GM23338 (cell line): Measurements from ENCODE around the gene SH3RF3. TPM values are rescaled to one million over a fixed set of nuclear protein-coding genes. Genes with fewer than 3 reads are reported as not detected.

ENCODE experiments used
- ATAC-seq: fragments of 200-7000 bp; cut with Tn5 transposase; 3 replicates; pipeline ENCODE4 v1.9.1; 2020
- DNase-seq: peaks from one replicate; pipeline ENCODE4 v3.0.0-alpha.2; 2015; ENCODE audit warnings: low spot score
- H2AFZ ChIP-seq: fragments of 200-600 bp; sonication (generic); 2 replicates; pipeline ENCODE4 v1.8.0; 2016; ENCODE audit warnings: antibody characterized with exemption, mild to moderate bottlenecking, moderate library complexity
- H3F3A ChIP-seq: fragments of 200-600 bp; sonication (generic); replicated peaks from 2 replicates; pipeline ENCODE4 v1.8.0; 2017; ENCODE audit warnings: antibody characterized with exemption, mixed run types, low read depth
- H3K27ac ChIP-seq: fragments of 200-600 bp; sonication (generic); 2 replicates; pipeline ENCODE4 v1.6.1; 2016; ENCODE audit warnings: low read depth
- H3K27me3 ChIP-seq: fragments of 200-600 bp; sonication (generic); 2 replicates; pipeline ENCODE4 v1.8.0; 2016; ENCODE audit warnings: mild to moderate bottlenecking, mixed run types, moderate library complexity; ENCODE audit not compliant: insufficient read depth
- H3K36me3 ChIP-seq: fragments of 200-600 bp; sonication (generic); 2 replicates; pipeline ENCODE4 v1.8.0; 2016; ENCODE audit warnings: mild to moderate bottlenecking; ENCODE audit not compliant: insufficient read depth
- H3K4me1 ChIP-seq: fragments of 200-600 bp; sonication (generic); 2 replicates; pipeline ENCODE4 v1.8.0; 2016; ENCODE audit warnings: mild to moderate bottlenecking, moderate library complexity; ENCODE audit not compliant: insufficient read depth
- H3K4me2 ChIP-seq: fragments of 200-600 bp; sonication (generic); 2 replicates; pipeline ENCODE4 v1.7.1; 2017; ENCODE audit warnings: mixed run types
- H3K4me3 ChIP-seq: fragments of 200-600 bp; sonication (generic); 2 replicates; pipeline ENCODE4 v1.6.1; 2016; ENCODE audit warnings: mixed run types
- H3K79me2 ChIP-seq: fragments of 200-600 bp; sonication (generic); replicated peaks from 2 replicates; pipeline ENCODE4 v1.8.0; 2017; ENCODE audit warnings: mild to moderate bottlenecking; ENCODE audit not compliant: insufficient read depth
- H3K9me2 ChIP-seq: fragments of 200-600 bp; sonication (generic); 2 replicates; pipeline ENCODE4 v1.8.0; 2017; ENCODE audit not compliant: insufficient read depth
- H4K20me1 ChIP-seq: fragments of 200-600 bp; sonication (generic); replicated peaks from 2 replicates; pipeline ENCODE4 v1.8.0; 2017; ENCODE audit warnings: mild to moderate bottlenecking; ENCODE audit not compliant: insufficient read depth
- H3K27ac Mint-ChIP-seq: 2 replicates; pipeline ENCODE4 v1.8.0; 2020; ENCODE audit warnings: inconsistent platforms, mild to moderate bottlenecking, moderate library complexity, mixed read lengths
- H3K27me3 Mint-ChIP-seq: 3 replicates; pipeline ENCODE4 v1.8.0; 2022; ENCODE audit warnings: low read depth, mild to moderate bottlenecking, moderate library complexity, mixed read lengths, inconsistent platforms; ENCODE audit not compliant: insufficient read depth, poor library complexity
- H3K36me3 Mint-ChIP-seq: 3 replicates; pipeline ENCODE4 v1.8.0; 2021; ENCODE audit warnings: low read depth, mild to moderate bottlenecking, inconsistent platforms, moderate library complexity, mixed read lengths
- H3K4me1 Mint-ChIP-seq: 3 replicates; pipeline ENCODE4 v1.8.0; 2020; ENCODE audit warnings: mild to moderate bottlenecking, inconsistent platforms, mixed read lengths
- H3K4me3 Mint-ChIP-seq: 3 replicates; pipeline ENCODE4 v1.8.0; 2021; ENCODE audit warnings: moderate library complexity, mild to moderate bottlenecking, inconsistent platforms, mixed read lengths
- H3K9me3 Mint-ChIP-seq: 3 replicates; pipeline ENCODE4 v1.8.0; 2020; ENCODE audit warnings: moderate library complexity, mild to moderate bottlenecking, inconsistent platforms, mixed read lengths
- CREB1 ChIP-seq: fragments of 250-450 bp; sonication (Bioruptor Pico); IDR thresholded peaks from 2 replicates; pipeline ENCODE4 v1.5.0; 2020; ENCODE audit warnings: low read depth, mild to moderate bottlenecking, moderate library complexity
- CTCF ChIP-seq, 2 experiments: fragments of 200-600 bp in 1 of 2; sonication (generic) in 1 of 2; conservative IDR thresholded peaks; 2 replicates each; pipeline versions ENCODE4 v1.5.1 to v1.6.1; 2016 to 2017; ENCODE audit warnings: antibody characterized with exemption in 2 of 2, low read depth in 2 of 2, mild to moderate bottlenecking in 2 of 2, moderate library complexity in 1 of 2
- EZH2 ChIP-seq: fragments of 200-600 bp; sonication (generic); IDR thresholded peaks from one replicate; pipeline ENCODE4 v1.8.0; 2017; ENCODE audit warnings: antibody characterized with exemption, mild to moderate bottlenecking, low read depth; ENCODE audit not compliant: unreplicated experiment
- EZH2phosphoT487 ChIP-seq: fragments of 200-600 bp; sonication (generic); IDR thresholded peaks from one replicate; pipeline ENCODE4 v1.8.1; 2018; ENCODE audit warnings: antibody characterized with exemption; ENCODE audit not compliant: unreplicated experiment
- JUNB ChIP-seq: IDR thresholded peaks from one replicate; pipeline ENCODE4 v1.6.1; 2016; ENCODE audit warnings: antibody characterized with exemption; ENCODE audit not compliant: unreplicated experiment
- NANOG ChIP-seq: IDR thresholded peaks from 2 replicates; pipeline ENCODE4 v1.6.1; 2016; ENCODE audit warnings: antibody characterized with exemption, borderline replicate concordance
- POLR2AphosphoS5 ChIP-seq: IDR thresholded peaks from 2 replicates; pipeline ENCODE4 v1.6.1; 2016; ENCODE audit warnings: antibody characterized with exemption, low read depth
- STAT1 ChIP-seq: IDR thresholded peaks from one replicate; pipeline ENCODE4 v1.6.1; 2016; ENCODE audit warnings: antibody characterized with exemption; ENCODE audit not compliant: unreplicated experiment
- ZNF114 ChIP-seq: fragments of 250-450 bp; sonication (Bioruptor Pico); IDR thresholded peaks from 2 replicates; pipeline ENCODE4 v1.5.0; 2020; ENCODE audit warnings: mild to moderate bottlenecking, moderate library complexity
- ZNF331 ChIP-seq: fragments of 250-450 bp; sonication (Bioruptor Pico); IDR thresholded peaks from 2 replicates; pipeline ENCODE4 v1.5.0; 2020; ENCODE audit warnings: low read depth, mild to moderate bottlenecking, moderate library complexity
- polyA plus RNA-seq: library from polyadenylated mRNA; unstranded; fragments of >200 nt; fragmentation: Nextera tagmentation; extraction: Ambion mirVana; gene quantifications from 2 replicates; pipeline ENCODE4 v1.2.1, GENCODE V29; 2016
- total RNA-seq: library from RNA; depleted of rRNA; stranded (reverse); fragments of >200 nt; shearing (Covaris generic); gene quantifications from 2 replicates; pipeline ENCODE4 v1.2.3, GENCODE V29; 2014
- TF ChIP-seq, protein P1 (sequence below): IDR thresholded peaks from 2 replicates; pipeline ENCODE4 v1.6.1; 2016; ENCODE audit warnings: antibody characterized with exemption
- TF ChIP-seq, protein P2 (sequence below): IDR thresholded peaks from one replicate; pipeline ENCODE4 v1.6.1; 2018; ENCODE audit warnings: antibody characterized with exemption; ENCODE audit not compliant: unreplicated experiment

The SH3RF3 gene
- total and polyA plus RNA-seq, 2 experiments from 2014 or later = 0.11 to 0.63 TPM

GRCh38 chr2:109124982-109125592 is 3.9 kb upstream of the SH3RF3 start (continued):
- TF ChIP-seq, protein P1, sequence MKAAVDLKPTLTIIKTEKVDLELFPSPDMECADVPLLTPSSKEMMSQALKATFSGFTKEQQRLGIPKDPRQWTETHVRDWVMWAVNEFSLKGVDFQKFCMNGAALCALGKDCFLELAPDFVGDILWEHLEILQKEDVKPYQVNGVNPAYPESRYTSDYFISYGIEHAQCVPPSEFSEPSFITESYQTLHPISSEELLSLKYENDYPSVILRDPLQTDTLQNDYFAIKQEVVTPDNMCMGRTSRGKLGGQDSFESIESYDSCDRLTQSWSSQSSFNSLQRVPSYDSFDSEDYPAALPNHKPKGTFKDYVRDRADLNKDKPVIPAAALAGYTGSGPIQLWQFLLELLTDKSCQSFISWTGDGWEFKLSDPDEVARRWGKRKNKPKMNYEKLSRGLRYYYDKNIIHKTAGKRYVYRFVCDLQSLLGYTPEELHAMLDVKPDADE = no peak
- TF ChIP-seq NANOG = no peak
- TF ChIP-seq POLR2AphosphoS5 = no peak
- no peak for TF ChIP-seq CREB1 (CRISPR knock-in tag)
- no peak for TF ChIP-seq STAT1
- TF ChIP-seq, protein P2, sequence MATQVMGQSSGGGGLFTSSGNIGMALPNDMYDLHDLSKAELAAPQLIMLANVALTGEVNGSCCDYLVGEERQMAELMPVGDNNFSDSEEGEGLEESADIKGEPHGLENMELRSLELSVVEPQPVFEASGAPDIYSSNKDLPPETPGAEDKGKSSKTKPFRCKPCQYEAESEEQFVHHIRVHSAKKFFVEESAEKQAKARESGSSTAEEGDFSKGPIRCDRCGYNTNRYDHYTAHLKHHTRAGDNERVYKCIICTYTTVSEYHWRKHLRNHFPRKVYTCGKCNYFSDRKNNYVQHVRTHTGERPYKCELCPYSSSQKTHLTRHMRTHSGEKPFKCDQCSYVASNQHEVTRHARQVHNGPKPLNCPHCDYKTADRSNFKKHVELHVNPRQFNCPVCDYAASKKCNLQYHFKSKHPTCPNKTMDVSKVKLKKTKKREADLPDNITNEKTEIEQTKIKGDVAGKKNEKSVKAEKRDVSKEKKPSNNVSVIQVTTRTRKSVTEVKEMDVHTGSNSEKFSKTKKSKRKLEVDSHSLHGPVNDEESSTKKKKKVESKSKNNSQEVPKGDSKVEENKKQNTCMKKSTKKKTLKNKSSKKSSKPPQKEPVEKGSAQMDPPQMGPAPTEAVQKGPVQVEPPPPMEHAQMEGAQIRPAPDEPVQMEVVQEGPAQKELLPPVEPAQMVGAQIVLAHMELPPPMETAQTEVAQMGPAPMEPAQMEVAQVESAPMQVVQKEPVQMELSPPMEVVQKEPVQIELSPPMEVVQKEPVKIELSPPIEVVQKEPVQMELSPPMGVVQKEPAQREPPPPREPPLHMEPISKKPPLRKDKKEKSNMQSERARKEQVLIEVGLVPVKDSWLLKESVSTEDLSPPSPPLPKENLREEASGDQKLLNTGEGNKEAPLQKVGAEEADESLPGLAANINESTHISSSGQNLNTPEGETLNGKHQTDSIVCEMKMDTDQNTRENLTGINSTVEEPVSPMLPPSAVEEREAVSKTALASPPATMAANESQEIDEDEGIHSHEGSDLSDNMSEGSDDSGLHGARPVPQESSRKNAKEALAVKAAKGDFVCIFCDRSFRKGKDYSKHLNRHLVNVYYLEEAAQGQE = no peak
- TF ChIP-seq CTCF (conservative IDR thresholded peaks at IDR 0.05; ENCODE audit: low read depth in 2 of 2) = no peak
- TF ChIP-seq EZH2phosphoT487 = no peak
- TF ChIP-seq ZNF114 (CRISPR knock-in tag) = no peak
- TF ChIP-seq JUNB = no peak

GRCh38 chr2:109125593-109126500 is 3.2 kb upstream of the SH3RF3 start:
- Histone ChIP-seq H4K20me1 (0 out of 2 replicates have a peak, but pooled peaks cover 3% of the 10 kb centered on the region), H3K4me1 (no peaks in the 10 kb centered on the region), H3K4me3 (no peak overlapping the region), H3K79me2 (no peaks in the 10 kb centered on the region), H3F3A (no peaks in the 10 kb centered on the region), H3K4me2 (no peak overlapping the region), H3K27ac (no peak overlapping the region), H3K27me3 (peaks cover 39% of the 10 kb centered on the region), H3K36me3 (no peaks in the 10 kb centered on the region), H3K9me2 (no peaks in the 10 kb centered on the region), H2AFZ (no peak overlapping the region)
- peaks cover 4% of the 10 kb centered on the region; the same call in 1 of the 3 replicates for H3K9me3 Mint-ChIP-seq
- ATAC-seq = no peak
- no peak overlapping the region for H3K27ac Mint-ChIP-seq
- H3K27me3 Mint-ChIP-seq = peaks cover 30% of the 10 kb centered on the region
- H3K4me3 Mint-ChIP-seq = no peak overlapping the region
- no peaks in the 10 kb centered on the region; the same call in 2 of the 3 replicates for H3K36me3 Mint-ChIP-seq
- H3K4me1 Mint-ChIP-seq = peaks cover 10% of the 10 kb centered on the region
- no peak for DNase-seq
- TF ChIP-seq ZNF114 (CRISPR knock-in tag) (no peak), ZNF331 (CRISPR knock-in tag) (no peak), CTCF (conservative IDR thresholded peaks at IDR 0.05; ENCODE audit: low read depth in 2 of 2) (no peak), STAT1 (no peak), EZH2 (no peak)
- TF ChIP-seq, protein P1 = no peak
